Nephron progenitor cell (in vitro differentiated cells): ENCODE measurements around the gene CNNM2.

ENCODE experiments used
- DNase-seq: peaks from one replicate; pipeline ENCODE4 v3.0.0; 2021
- H3K27ac Mint-ChIP-seq: 2 replicates; pipeline ENCODE4 v1.8.0; 2021; ENCODE audit warnings: mild to moderate bottlenecking, moderate library complexity, mixed read lengths
- H3K27me3 Mint-ChIP-seq: 2 replicates; pipeline ENCODE4 v1.8.0; 2021; ENCODE audit warnings: mild to moderate bottlenecking, low read depth, mixed read lengths; ENCODE audit not compliant: poor library complexity
- H3K36me3 Mint-ChIP-seq: 2 replicates; pipeline ENCODE4 v1.8.0; 2021; ENCODE audit warnings: low read depth, mixed read lengths
- H3K4me1 Mint-ChIP-seq: 2 replicates; pipeline ENCODE4 v1.8.0; 2021; ENCODE audit warnings: mixed read lengths
- H3K4me3 Mint-ChIP-seq: 2 replicates; pipeline ENCODE4 v1.8.0; 2021; ENCODE audit warnings: mild to moderate bottlenecking, moderate library complexity, mixed read lengths
- H3K9me3 Mint-ChIP-seq: 2 replicates; pipeline ENCODE4 v1.8.0; 2021; ENCODE audit warnings: mild to moderate bottlenecking, moderate library complexity, mixed read lengths
- TF ChIP-seq, protein P1 (sequence below): fragments of 200-600 bp; sonication (generic); IDR thresholded peaks from 2 replicates; pipeline ENCODE4 v1.5.0; 2021; ENCODE audit warnings: antibody characterized with exemption

CNNM2 gene

GRCh38 chr10:102941401-102941800 is 23.3 kb downstream of the CNNM2 start:
- DNase-seq, result no peak
- Mint-ChIP-seq H3K27ac (no peak overlapping the region), H3K36me3 (no peaks in the 10 kb centered on the region), H3K4me3 (no peak overlapping the region), H3K9me3 (no peaks in the 10 kb centered on the region), H3K4me1 (peaks cover 29% of the 10 kb centered on the region), H3K27me3 (peaks cover 5% of the 10 kb centered on the region)
- TF ChIP-seq, protein P1, sequence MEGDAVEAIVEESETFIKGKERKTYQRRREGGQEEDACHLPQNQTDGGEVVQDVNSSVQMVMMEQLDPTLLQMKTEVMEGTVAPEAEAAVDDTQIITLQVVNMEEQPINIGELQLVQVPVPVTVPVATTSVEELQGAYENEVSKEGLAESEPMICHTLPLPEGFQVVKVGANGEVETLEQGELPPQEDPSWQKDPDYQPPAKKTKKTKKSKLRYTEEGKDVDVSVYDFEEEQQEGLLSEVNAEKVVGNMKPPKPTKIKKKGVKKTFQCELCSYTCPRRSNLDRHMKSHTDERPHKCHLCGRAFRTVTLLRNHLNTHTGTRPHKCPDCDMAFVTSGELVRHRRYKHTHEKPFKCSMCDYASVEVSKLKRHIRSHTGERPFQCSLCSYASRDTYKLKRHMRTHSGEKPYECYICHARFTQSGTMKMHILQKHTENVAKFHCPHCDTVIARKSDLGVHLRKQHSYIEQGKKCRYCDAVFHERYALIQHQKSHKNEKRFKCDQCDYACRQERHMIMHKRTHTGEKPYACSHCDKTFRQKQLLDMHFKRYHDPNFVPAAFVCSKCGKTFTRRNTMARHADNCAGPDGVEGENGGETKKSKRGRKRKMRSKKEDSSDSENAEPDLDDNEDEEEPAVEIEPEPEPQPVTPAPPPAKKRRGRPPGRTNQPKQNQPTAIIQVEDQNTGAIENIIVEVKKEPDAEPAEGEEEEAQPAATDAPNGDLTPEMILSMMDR, result no peak

GRCh38 chr10:102945449-102945848 is 27.4 kb downstream of the CNNM2 start:
- Mint-ChIP-seq H3K4me3 (no peak overlapping the region), H3K9me3 (no peaks in the 10 kb centered on the region), H3K4me1 (peaks cover 22% of the 10 kb centered on the region), H3K36me3 (no peaks in the 10 kb centered on the region), H3K27me3 (peaks cover 6% of the 10 kb centered on the region), H3K27ac (peak overlapping the region; percentile 58)
- TF ChIP-seq, protein P1, result no peak
- no peak for DNase-seq

DNA sequence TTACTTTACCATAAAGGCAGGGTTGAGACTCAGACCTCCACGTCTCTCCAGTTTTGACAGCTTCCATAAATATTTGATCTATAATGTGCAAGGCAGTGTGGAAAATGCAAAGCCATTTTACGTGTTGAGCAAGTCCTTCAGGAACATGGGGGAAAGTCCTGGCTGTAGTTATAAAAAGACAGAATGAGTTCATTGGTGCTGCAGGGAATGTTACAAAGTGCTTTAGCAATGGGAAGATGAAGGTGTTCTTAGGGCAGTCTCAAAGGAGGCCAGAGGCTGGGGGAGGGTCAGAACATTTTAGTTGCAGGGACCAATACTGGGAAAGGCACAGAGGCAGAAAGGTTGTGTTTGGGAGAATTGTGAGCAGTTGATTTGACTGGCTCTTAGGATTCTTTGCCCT is 27.9 kb downstream of the CNNM2 start:
- Mint-ChIP-seq H3K36me3 (no peaks in the 10 kb centered on the region), H3K4me1 (peaks cover 22% of the 10 kb centered on the region)

DNA sequence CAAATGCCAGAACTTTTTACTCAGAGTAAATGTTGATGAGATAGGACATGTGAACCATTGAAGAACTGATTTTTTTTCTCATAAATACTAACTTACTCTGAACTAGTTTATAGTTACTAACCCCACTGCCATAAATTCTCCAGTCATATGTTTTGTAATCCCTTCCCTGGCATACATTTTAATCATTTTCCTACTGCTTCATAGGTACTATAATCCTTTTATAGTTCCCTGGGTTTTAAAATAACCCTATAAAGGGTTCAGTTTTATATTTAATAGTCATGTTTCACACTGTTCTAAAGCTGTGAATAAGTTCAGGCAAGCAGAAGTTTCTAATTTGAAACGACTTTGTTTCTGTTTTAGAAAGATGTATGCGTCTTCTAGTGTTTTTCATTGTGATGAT is 28.9 kb downstream of the CNNM2 start:
- Mint-ChIP-seq H3K4me1 (peaks cover 22% of the 10 kb centered on the region), H3K27ac (no peak overlapping the region), H3K36me3 (no peaks in the 10 kb centered on the region), H3K4me3 (no peak overlapping the region), H3K27me3 (peaks cover 4% of the 10 kb centered on the region), H3K9me3 (no peaks in the 10 kb centered on the region)
- DNase-seq, result no peak
- TF ChIP-seq, protein P1, result no peak

More for the DNA sequence above, 27.9 kb downstream of the CNNM2 start:
- no peak for DNase-seq
- H3K27me3 Mint-ChIP-seq, result peaks cover 6% of the 10 kb centered on the region
- TF ChIP-seq, protein P1, result no peak
- no peaks in the 10 kb centered on the region for H3K9me3 Mint-ChIP-seq
- no peak overlapping the region for H3K4me3 Mint-ChIP-seq
- peak overlapping the region; percentile 11 for H3K27ac Mint-ChIP-seq

- Mint-ChIP-seq H3K4me3 (no peak overlapping the region), H3K9me3 (no peaks in the 10 kb centered on the region), H3K36me3 (no peaks in the 10 kb centered on the region), H3K27me3 (peaks cover 4% of the 10 kb centered on the region), H3K4me1 (peaks cover 22% of the 10 kb centered on the region), H3K27ac (no peak overlapping the region)
- TF ChIP-seq, protein P1, result no peak
- no peak for DNase-seq
Observed at GRCh38 chr10:102948176-102948575, 30.1 kb downstream of the CNNM2 start.

DNA sequence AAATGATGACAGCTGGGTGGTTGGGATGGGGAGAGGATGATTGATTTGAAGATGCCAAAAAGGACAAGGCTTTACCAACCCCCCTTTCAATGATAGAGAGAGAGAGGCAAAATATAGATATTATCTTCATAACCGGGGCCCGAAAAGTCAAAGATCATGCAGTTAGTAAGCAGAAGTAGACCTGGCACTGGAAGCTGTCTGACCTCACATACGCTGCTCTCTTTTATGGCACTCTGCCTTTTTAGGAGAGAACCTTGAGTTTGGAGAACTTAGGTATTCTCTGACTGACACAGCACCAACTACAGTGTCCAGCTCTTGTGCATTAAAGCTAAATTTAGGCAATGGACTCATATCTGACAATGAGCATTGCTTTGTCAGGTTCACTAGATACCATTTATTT is 30.7 kb downstream of the CNNM2 start:
- Mint-ChIP-seq H3K4me1 (peaks cover 22% of the 10 kb centered on the region), H3K27me3 (peaks cover 4% of the 10 kb centered on the region), H3K9me3 (no peaks in the 10 kb centered on the region), H3K4me3 (no peak overlapping the region), H3K36me3 (no peaks in the 10 kb centered on the region), H3K27ac (no peak overlapping the region)
- DNase-seq, result no peak
- TF ChIP-seq, protein P1, result no peak
